ENCODE data around the gene CXCR5.

GRCh38 chr11:118859973-118860372 is 23.7 kb upstream of the CXCR5 start:
- TF ChIP-seq CTCF (IDR thresholded peaks at IDR 0.05) (no peak), EP300 (IDR thresholded peaks at IDR 0.05; ENCODE audit: low read depth) (no peak)
